Stimulated activated CD4-positive, alpha-beta T cell treated with anti-CD3 and anti-CD28 coated beads, TNF-alpha, amount 100 ng/mL, for 1 hour (primary cell): ENCODE measurements around the gene PLEKHD1.
"Not testable (repeated sequence)": the region's sequence is repeated elsewhere in the genome, so short reads cannot be mapped to it uniquely, and the experiment has no call there.

ENCODE experiments used
- DNase-seq, 3 donors: peaks; one replicate each; pipeline ENCODE4 v3.0.0-alpha.2; 2020; ENCODE audit warnings: low read depth in 3 of 3, low spot score in 1 of 3

The PLEKHD1 gene

DNA sequence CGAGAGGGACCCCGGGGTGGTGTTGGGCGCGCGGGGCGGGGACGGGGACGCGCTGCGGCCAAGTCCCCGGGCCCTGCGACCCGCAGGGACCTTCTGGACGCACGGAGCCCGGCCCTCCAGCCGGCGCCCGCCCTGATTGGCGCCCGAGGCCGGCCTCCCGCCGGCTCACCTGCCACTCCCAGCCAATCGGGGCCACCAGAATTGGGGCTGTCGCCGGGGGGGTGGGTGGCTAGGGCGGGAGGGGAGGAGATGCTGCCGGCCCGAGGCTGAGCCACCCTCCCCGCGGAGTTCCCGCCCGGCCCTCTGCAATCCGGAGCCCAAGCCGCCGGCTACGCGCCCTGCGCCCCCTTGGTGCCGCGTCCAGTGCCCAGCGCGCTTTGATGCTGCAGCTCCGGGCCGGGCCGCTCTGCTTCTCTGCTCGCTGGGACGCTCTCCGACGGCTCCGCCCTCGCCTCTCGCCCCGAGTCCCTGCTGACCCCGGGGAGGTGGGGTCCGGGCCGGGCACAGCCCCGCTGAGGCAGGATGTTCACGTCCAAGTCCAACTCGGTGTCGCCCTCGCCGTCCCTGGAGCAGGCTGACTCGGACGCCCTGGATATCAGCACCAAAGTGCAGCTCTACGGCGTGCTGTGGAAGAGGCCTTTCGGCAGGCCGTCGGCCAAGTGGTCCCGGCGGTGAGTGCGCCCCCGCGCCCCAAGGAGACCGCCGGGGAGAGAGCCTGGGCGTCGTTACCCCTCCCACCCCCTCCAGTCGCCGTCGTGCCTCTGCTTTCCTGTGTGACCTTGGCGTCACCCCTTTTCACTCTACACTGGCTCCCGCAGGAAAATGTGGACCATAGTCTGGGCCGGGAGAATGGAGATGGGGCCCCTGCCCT, at the start of gene PLEKHD1:
TSS of gene PLEKHD1 (plus strand) at position 285 of the 871 bp plus-strand sequence. CDS start at position 523, 238 bp downstream.
- no peak for DNase-seq

DNA sequence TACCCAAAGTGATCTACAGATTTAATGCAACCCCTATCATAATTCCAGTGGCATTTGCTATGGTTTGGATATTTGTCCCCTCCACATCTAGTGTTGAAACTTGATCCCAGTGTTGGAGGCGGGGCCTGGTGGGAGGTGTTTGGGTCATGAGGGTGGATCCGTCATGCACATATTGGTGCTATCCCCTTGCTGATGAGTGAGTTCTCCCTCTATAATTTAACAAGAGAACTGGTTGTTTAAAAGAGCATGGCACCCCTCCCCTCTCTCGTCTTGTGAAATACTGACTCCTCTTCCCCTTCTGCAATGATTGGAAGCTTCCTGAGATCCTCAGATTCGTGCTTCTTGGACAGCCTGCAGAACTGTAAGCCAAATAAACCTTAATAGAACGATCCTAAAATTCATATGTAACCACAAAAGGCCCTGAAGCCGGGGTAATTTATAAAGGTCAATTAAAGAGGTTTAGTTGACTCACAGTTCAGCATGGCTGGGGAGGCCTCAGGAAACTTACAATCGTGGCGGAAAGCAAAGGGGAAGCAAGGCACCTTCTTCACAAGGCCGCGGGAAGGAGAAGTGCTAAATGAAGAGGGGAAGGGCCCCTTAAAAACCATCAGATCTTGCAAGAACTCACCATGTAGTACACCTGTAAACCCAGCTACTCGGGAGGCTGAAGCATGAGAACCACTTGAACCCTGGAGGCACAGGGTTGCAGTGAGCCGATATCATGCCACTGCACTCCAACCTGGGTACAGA, 44.8 kb upstream of the PLEKHD1 start:
- DNase-seq, result no peak

DNA sequence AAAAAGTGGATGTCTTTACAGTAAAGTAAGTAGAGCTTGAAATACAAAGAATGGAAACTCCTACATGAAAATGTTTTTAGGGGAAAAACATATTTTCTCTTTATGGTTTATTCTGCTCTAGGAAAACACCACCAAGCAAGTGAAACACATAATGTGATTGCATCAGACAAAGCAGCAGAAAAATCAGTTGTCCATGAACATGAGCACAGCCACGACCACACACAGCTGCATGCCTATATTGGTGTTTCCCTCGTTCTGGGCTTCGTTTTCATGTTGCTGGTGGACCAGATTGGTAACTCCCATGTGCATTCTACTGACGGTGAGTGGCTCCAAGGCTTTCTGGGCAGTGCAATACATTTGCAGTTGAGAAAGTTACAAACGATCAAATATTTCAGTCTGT, 42.6 kb upstream of the PLEKHD1 start:
- DNase-seq, result no peak

DNA sequence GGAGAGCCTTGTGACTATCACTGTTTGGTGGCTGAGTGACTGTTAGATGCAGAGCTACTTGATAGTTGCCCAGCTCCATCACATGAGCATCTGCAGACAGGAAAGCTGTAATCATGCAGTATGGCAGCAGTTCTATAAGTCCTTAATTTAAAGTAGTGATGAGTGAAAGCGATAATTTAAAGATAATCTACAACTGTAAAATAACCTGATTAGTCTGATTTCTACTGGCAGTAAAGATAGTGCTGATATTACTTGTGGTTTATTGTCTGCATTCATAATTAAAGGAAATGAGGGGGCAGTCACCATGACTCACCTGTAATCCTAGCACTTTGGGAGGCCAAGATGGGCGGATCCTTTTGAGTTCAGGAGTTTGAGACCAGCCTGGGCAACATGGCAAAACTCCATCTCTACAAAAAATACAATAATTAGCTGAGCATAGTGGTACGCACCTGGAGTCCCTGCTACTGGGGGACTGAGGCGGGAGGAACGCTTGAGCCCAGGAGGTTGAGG, 41.2 kb upstream of the PLEKHD1 start:
- no peak for DNase-seq

DNA sequence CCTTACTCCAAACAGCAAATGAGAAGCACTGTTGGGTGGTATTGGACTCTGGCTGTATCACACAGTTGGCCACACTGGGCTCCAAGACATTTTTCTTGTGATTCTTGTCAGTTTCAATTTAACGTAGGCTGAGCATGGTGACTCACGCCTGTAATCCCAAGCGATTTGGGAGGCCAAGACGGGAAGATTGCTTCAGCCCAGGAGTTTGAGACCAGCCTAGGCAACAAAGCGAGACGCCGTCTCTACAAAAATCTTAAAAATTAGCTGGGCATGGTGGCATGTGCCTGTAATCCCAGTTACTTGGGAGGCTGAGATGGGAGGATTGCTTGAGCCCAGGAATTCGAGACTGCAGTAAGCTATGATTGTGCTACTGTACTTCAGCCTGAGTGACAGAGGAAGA, 35.3 kb upstream of the PLEKHD1 start:
- no peak for DNase-seq

DNA sequence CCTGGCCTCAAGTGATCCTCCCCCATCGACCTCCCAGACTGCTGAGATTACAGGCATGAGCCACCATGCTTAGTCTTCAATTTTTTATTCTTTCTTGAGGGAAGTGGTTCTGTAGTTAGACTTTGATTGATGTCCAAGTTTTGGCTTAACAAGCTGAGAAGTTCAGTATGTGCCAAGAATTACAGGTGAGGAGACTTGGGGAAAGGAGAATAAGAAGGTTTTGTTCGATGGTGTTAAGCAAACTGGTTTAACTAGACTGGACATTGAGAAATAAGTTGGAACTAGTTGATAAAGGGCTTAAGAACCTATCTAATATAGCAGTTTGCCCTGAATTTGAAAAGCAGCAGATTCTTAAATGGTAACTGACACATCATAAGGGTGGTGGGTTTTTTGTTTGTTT, 32.6 kb upstream of the PLEKHD1 start:
- no peak for DNase-seq

DNA sequence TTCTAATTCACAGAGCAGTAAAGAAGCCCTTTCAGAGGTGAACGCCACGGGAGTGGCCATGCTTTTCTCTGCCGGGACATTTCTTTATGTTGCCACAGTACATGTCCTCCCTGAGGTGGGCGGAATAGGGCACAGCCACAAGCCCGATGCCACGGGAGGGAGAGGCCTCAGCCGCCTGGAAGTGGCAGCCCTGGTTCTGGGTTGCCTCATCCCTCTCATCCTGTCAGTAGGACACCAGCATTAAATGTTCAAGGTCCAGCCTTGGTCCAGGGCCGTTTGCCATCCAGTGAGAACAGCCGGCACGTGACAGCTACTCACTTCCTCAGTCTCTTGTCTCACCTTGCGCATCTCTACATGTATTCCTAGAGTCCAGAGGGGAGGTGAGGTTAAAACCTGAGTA, 26.2 kb upstream of the PLEKHD1 start:
- DNase-seq, result no peak

DNA sequence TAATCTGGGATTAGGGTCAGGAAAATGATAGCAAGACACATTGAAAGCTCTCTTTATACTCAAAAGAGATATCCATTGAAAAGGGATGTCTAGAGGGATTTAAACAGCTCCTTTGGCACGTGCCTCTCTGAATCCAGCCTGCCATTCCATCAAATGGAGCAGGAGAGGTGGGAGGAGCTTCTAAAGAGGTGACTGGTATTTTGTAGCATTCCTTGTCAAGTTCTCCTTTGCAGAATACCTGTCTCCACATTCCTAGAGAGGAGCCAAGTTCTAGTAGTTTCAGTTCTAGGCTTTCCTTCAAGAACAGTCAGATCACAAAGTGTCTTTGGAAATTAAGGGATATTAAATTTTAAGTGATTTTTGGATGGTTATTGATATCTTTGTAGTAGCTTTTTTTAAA, 25.4 kb upstream of the PLEKHD1 start:
- DNase-seq, result no peak

DNA sequence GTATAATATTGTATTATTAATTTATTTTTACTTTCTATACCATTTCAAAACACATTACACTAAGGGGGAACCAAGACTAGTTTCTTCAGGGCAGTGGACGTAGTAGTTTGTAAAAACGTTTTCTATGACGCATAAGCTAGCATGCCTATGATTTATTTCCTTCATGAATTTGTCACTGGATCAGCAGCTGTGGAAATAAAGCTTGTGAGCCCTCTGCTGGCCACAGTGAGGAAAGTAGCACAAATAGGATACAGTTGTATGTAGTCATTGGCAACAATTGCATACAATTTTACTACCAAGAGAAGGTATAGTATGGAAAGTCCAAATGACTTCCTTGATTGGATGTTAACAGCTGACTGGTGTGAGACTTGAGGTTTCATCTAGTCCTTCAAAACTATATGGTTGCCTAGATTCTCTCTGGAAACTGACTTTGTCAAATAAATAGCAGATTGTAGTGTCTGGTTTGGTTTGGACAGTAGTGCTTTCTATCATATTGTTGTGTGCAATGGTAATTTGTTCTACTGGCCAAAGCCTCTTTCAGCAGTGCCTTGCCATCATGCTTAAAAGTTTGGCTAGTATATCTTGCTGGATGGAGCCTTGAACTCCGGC, 24.3 kb upstream of the PLEKHD1 start:
- peak in 1 of 3 donors; percentile 9 for DNase-seq

DNA sequence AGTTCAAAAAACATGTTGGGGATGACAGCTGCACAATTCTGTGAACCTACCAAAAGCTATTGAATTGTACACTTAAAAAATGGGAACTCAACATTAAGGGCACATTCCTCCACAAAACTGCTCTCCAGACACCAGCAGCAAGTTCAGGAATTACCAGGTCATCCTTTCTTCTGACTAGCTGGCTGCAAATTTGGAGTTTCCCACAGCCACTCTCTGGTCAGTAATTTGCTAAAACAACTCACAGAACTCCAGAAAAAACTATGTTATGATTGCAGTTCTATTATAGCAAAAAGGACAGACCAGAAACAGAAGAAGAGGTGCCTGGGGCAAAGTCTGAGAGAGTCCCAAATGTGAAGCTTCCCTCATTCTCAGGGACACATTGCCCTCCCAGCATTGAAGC, 20.1 kb upstream of the PLEKHD1 start:
- DNase-seq, result no peak

DNA sequence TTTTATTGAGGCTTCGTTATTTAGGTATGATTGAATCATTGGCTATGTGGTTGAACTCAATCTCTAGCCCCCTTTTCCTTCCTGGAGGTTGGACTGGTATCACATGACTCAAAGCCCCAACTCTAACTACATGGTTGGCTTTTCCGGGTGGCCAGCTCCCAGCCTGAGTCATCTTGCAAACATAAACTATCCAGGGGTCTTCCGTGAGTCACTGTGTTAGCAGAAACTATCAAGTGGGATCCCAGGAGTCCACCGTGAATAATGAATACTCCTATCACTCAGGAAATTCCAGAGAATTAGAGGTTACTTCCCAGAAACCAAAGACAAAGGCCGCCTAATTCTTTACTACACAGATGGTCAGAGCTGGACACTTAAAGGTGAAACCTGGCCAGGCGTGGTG, 19.7 kb upstream of the PLEKHD1 start:
- DNase-seq, result no peak

DNA sequence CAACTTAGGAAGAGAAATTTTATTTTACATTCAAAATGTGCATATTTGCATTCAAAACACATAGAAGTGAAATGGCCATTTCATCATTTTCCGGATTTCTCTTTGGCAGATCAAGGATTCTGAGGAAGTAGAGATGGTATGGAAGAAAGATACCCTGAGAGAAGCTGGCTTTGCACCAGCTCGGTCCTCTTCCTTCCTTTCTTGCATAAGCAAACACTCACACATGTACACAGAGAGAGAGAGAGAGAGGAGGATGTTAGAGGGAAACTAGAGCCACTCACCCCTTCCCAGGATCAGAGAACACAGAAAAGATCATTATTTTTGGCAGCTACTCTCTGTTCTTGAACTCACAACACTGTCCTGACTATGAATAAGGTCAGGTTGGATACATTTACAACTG, 15.6 kb upstream of the PLEKHD1 start:
- DNase-seq, result no peak

DNA sequence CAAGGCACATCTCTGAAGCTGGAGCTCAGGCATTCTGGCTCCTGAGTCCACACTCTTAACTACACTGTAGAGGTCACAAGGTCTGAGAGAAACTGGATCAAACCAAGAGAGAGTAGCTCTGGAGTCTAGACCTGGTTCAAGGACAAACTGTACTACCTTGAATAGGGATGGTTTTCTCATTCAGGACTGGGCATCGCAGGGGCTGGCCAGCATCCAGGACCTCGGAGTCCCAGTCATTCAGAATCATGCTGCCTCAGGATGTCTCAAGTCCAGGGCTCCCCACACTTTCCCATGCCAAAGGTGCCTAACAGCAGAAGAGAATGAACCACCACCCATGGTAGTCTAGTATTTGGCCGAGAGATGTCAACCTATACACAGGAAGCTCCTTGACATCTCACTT, 13.1 kb upstream of the PLEKHD1 start:
- DNase-seq, result no peak

DNA sequence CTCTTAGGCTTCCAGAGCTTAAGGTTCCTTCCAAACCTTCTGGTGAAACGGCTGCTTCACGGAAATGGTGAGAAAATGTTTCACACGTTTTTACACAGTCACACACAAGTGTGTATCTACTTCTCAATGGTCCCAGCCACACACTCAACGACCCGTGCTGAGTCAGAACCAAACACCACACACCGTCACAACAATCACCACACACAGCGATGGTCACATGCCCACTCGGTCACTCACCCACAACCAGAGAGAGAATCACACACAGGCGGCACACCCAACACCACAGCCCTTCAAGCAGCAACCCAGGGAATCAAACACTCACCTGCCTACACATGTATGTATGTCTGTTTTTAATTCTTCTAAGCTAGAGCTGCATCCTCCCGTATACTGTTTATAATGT, 12.6 kb upstream of the PLEKHD1 start:
- no peak for DNase-seq

DNA sequence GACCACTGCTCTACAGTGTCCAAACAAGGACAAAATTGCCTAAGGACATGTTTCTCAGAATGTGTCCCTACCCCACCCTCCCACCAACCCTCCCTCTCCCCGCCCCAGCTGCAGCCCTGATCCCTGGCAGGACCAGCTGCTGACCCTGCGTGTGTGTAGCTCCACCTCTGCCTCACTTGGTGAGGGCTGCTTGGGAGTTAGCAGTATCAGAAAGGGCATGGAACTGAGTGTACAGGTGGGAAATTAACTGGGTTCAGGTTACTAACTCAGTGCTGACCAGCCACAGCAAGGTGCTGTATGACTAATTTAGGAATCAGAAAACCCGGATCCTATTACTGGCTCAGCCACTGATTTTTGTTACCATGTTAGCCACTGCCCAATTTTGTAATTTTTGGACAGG, 11.3 kb upstream of the PLEKHD1 start:
- DNase-seq, result no peak

DNA sequence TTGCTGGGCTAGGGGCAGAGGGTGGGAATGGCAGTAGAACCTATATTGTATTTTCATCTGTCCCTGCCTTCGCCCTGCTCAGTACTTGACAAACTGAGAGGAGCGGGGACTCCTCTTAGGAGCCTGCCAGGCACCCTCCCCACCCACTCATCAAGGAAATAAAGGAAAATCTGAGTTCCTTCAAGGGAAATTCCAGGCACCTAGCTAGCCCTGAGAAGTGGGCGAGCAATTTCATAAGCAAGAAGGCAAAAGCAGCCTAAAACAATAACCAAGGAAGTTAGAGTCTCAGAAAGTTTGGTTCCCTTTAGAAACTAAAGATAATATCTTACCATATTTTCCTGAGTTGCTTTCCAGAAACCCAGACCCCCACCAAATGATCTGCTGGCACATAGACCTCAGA, 10.6 kb upstream of the PLEKHD1 start:
- DNase-seq, result no peak

DNA sequence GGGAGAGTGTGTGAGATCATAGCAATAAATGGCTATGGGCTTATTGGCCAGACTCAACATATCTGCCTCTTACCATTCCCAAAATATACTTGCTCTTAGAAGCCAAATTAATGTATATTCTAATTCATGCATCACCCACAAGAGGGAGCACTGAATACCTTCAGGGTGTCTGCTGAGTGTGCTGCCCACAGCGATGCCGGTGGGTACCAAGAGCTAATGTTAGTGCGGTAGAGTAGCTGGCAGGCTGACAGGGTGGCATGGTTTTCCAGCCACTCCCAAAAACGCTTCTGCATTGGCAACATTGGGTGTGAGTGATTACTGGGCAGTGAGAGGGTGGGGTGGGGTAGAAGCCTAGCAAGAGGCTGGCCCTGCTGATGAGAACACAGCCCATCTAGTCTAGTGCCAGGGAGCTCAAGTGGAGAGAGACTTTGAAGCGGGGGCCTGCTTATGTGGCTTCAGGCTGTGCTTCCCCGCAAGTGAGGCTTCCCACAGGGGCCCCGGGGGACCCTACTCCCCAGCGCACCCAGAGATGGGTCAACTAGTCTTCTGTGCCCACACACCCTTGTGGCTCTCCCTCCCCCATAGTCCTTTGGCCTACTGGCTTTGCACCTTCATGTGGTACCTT, 9.2 kb upstream of the PLEKHD1 start:
- no peak for DNase-seq

DNA sequence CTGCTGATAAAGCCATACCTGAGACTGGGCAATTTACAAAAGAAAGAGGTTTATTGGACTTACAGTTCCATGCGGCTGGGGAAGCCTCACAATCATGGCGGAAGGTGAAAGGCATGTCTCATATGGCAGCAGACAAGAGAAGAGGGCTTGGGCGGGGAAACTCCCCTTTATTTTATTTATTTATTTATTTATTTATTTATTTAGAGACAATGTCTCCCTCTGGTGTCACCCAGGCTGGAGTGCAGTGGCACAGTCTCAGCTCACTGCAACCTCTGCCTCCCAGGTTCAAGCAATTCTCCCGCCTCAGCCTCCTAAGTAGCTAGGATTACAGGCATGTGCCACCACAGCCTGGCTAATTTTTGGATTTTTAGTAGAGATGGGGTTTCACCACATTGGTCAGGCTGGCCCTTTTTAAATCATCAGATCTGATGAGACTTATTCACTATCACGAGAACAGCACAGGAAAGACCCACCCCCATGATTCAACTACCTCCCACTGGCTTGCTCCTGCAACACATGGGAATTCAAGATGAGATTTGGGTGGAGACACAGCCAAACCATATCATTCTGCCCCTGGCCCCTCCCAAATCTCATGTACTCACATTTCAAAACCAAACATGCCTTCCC, 7.6 kb upstream of the PLEKHD1 start:
- DNase-seq, result not testable (repeated sequence)

DNA sequence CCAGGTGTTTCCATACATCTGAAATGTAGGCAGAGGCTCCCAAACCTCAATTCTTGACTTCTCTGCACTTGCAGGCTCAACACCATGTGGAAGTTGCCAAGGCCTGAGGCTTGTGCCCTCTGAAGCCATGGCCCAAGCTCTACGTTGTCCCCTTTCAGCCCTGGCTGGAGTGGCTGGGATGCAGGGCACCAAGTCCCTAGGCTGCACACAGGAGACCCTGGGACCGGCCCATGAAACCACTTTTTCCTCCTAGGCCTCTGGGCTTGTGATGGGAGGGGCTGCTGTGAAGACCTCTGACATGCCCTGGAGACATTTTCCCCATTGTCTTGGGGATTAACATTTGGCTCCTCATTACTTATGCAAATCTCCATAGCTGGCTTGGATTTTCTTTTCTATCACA, 6.5 kb upstream of the PLEKHD1 start:
- DNase-seq, result not testable (repeated sequence)

DNA sequence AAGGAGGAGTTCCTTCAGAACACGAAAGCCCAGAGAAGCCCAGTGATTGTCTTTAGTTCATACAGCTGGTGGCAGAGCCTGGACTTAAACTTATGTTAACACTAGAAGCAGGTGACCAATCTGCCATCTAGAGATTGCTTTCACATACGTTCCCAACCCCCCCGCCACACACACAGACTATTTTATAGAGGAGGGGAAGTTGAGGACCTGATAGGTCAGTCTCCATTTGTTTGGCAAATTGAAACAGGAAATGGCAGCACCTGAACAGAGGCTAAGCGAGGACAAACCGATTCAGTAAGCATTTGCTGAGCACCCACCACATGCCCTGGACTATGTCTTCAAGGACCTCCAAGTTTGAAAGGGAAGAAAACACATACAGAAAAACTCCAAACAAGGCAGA, 4.8 kb upstream of the PLEKHD1 start:
- DNase-seq, result no peak

DNA sequence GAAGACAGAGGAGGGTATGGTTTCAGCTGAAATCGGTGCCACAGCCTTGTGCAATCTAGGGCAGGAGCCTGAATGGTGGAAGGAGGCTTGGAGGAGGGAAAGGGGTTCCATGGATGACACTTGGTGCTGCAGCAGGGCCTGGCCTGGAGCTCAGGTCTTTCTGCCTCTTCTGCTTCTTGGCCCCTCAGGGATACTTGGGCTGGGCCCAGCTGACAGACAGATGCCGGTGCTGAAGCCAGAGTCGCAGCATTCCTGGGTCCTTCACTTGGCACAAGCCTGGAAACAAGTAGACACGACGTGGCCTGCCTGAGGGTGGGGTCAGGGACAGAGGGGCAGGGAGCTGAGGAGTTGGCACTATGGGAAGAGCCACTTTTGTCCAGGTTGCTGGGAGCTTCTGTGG, 4.4 kb upstream of the PLEKHD1 start:
- DNase-seq, result no peak
